Mesendoderm (in vitro differentiated cells): ENCODE data around the gene LMBR1.
"Not testable (repeated sequence)": the region's sequence is repeated elsewhere in the genome, so short reads cannot be mapped to it uniquely, and the experiment has no call there.

Experiments
- DNase-seq: peaks from one replicate; pipeline ENCODE4 v3.0.0; 2013
- H2AK5ac ChIP-seq: 2 replicates; pipeline ENCODE4 v1.6.1; 2013; ENCODE audit warnings: low read length, inconsistent platforms
- H2BK120ac ChIP-seq: 2 replicates; pipeline ENCODE4 v1.6.1; 2013; ENCODE audit warnings: low read depth, mild to moderate bottlenecking, low read length, moderate library complexity, mixed read lengths
- H2BK15ac ChIP-seq: replicated peaks from 2 replicates; pipeline ENCODE4 v1.6.1; 2013; ENCODE audit warnings: low read depth, mild to moderate bottlenecking, moderate library complexity
- H2BK5ac ChIP-seq: 2 replicates; pipeline ENCODE4 v1.6.1; 2013; ENCODE audit warnings: low read length, inconsistent platforms
- H3K18ac ChIP-seq: 2 replicates; pipeline ENCODE4 v1.6.1; 2013; ENCODE audit warnings: mild to moderate bottlenecking, low read length, mixed read lengths
- H3K23ac ChIP-seq: one replicate; pipeline ENCODE4 v1.6.1; 2013; ENCODE audit warnings: low read length
- H3K27ac ChIP-seq: 2 replicates; pipeline ENCODE4 v1.5.1; 2013; ENCODE audit warnings: low read depth, mild to moderate bottlenecking, inconsistent platforms, low read length, moderate library complexity
- H3K27me3 ChIP-seq: 2 replicates; pipeline ENCODE4 v1.6.1; 2013; ENCODE audit warnings: low read length, control low read depth, mild to moderate bottlenecking, inconsistent platforms; ENCODE audit not compliant: insufficient read depth, poor library complexity
- H3K36me3 ChIP-seq: 2 replicates; pipeline ENCODE4 v1.6.1; 2013; ENCODE audit warnings: low read length, inconsistent platforms; ENCODE audit not compliant: control insufficient read depth, insufficient read depth
- H3K4ac ChIP-seq: one replicate; pipeline ENCODE4 v1.6.1; 2013; ENCODE audit warnings: low read depth, mild to moderate bottlenecking, low read length, moderate library complexity
- H3K4me1 ChIP-seq: 2 replicates; pipeline ENCODE4 v1.6.1; 2013; ENCODE audit warnings: low read depth, low read length, inconsistent platforms; ENCODE audit not compliant: control insufficient read depth
- H3K4me2 ChIP-seq: 2 replicates; pipeline ENCODE4 v1.6.1; 2013; ENCODE audit warnings: low read length
- H3K4me3 ChIP-seq: 2 replicates; pipeline ENCODE4 v1.5.1; 2013; ENCODE audit warnings: mild to moderate bottlenecking, low read length
- H3K56ac ChIP-seq: one replicate; pipeline ENCODE4 v1.6.1; 2013; ENCODE audit warnings: low read length
- H3K79me1 ChIP-seq: 2 replicates; pipeline ENCODE4 v1.6.1; 2013; ENCODE audit warnings: low read length, inconsistent platforms
- H3K79me2 ChIP-seq: 2 replicates; pipeline ENCODE4 v1.6.1; 2013; ENCODE audit warnings: mild to moderate bottlenecking, low read length; ENCODE audit not compliant: control insufficient read depth, insufficient read depth
- H3K9ac ChIP-seq: 2 replicates; pipeline ENCODE4 v1.6.1; 2013; ENCODE audit warnings: low read length, inconsistent platforms
- H4K5ac ChIP-seq: one replicate; pipeline ENCODE4 v1.6.1; 2013; ENCODE audit warnings: low read length
- H4K8ac ChIP-seq: one replicate; pipeline ENCODE4 v1.6.1; 2013; ENCODE audit warnings: low read depth, mild to moderate bottlenecking, control low read depth, low read length, moderate library complexity
- WGBS: extraction: QIAGEN DNeasy Blood & Tissue Kit; methylation state at CpG from one replicate; pipeline ENCODE4 v1.1.7; 2013; ENCODE audit warnings: low lambda C conversion rate, missing lambda C conversion rate; ENCODE audit not compliant: insufficient coverage; ENCODE audit errors: extremely low coverage; 5-methylcytosine and 5-hydroxymethylcytosine counted together

The LMBR1 gene

DNA sequence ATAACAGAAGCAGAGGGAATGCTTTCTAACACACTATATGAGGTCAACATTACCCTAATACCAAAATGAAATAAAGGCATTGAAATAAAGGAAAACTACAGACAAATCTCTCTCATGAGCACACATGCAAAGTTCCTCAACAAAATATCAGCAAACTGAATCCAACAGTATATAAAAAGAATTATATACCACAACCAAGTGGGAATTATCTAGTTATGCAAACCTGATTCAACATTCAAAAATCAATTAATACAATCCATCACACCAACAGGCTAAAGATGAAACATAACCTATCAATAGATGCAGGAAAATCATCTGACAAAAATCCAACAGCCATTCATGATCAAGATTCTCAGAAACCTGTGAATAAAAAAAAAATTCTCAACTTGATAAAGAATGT lies 34.5 kb downstream of the LMBR1 start:
- no peak overlapping the region for H3K9ac ChIP-seq
- H3K18ac ChIP-seq: no peak overlapping the region
- H3K4me3 ChIP-seq: no peak overlapping the region
- peaks cover 9% of the 10 kb centered on the region for H3K79me1 ChIP-seq
- H3K4me1 ChIP-seq: no peaks in the 10 kb centered on the region
- H2BK5ac ChIP-seq: no peak overlapping the region
- no peak overlapping the region for H2BK15ac ChIP-seq
- no peak for DNase-seq
- no peak overlapping the region for H4K5ac ChIP-seq
- no peak overlapping the region for H3K56ac ChIP-seq
- H4K8ac ChIP-seq: no peak overlapping the region
- H3K4me2 ChIP-seq: no peak overlapping the region
- no peak overlapping the region for H3K27ac ChIP-seq
- H3K23ac ChIP-seq: no peak overlapping the region
- H3K4ac ChIP-seq: no peak overlapping the region
- H3K27me3 ChIP-seq: no peaks in the 10 kb centered on the region
- H3K36me3 ChIP-seq: no peaks in the 10 kb centered on the region
- peaks cover 9% of the 10 kb centered on the region for H3K79me2 ChIP-seq
- no peak overlapping the region for H2BK120ac ChIP-seq
- no peak overlapping the region for H2AK5ac ChIP-seq

DNA sequence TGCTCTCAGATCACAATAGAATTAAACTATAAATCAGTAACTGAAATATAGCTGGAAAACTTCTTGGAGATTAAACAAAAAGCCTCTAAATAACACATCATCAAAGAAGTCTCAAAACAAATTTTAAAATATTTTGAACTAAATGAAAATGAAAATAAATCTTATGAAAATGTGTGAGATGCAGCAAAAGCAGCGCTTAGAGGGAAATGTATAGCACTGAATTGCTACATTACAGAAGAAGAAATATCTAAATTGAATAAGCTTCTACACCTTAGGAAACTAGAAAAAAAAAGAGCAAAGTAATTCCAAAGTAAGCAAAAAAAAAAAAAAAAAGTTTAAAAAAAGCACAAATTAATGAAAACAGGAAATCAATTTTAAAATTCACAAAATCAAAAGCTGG lies 35.2 kb downstream of the LMBR1 start:
- H3K27me3 ChIP-seq: no peaks in the 10 kb centered on the region
- no peak for DNase-seq
- H3K4ac ChIP-seq: no peak overlapping the region
- WGBS: no CpG with 5 or more reads among the region's 1 CpG
- H3K23ac ChIP-seq: no peak overlapping the region
- H3K27ac ChIP-seq: no peak overlapping the region
- no peak overlapping the region for H3K56ac ChIP-seq
- H2BK120ac ChIP-seq: no peak overlapping the region
- no peak overlapping the region for H4K8ac ChIP-seq
- H3K18ac ChIP-seq: no peak overlapping the region
- no peak overlapping the region for H2BK5ac ChIP-seq
- H3K36me3 ChIP-seq: no peaks in the 10 kb centered on the region
- H2AK5ac ChIP-seq: no peak overlapping the region
- no peak overlapping the region for H3K4me2 ChIP-seq
- H3K4me3 ChIP-seq: no peak overlapping the region
- no peak overlapping the region for H3K9ac ChIP-seq
- peaks cover 9% of the 10 kb centered on the region for H3K79me2 ChIP-seq
- peaks cover 8% of the 10 kb centered on the region for H3K79me1 ChIP-seq
- H3K4me1 ChIP-seq: no peaks in the 10 kb centered on the region
- H2BK15ac ChIP-seq: no peak overlapping the region
- no peak overlapping the region for H4K5ac ChIP-seq

DNA sequence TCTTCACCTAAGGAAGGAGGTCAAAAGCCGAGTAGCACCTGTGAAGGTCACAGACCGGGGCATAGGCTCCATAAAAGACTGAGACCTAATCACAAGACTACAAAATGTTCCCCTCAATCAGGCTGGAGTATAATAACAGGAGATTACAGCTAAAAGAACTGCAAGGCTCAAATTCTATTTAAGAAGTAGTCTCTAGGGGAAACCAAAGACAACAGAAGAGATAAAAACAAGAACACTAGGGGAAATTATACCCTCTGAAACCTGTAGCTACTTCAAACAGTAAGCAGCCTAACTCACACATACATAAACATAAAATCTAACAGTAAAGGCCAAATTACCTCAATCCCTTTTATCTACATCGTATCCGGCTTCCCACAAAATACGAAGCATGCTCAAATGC lies 38.3 kb downstream of the LMBR1 start:
- no peak overlapping the region for H3K18ac ChIP-seq
- H3K27ac ChIP-seq: no peak overlapping the region
- H2BK15ac ChIP-seq: no peak overlapping the region
- no peak for DNase-seq
- H3K36me3 ChIP-seq: no peaks in the 10 kb centered on the region
- H3K9ac ChIP-seq: no peak overlapping the region
- H3K23ac ChIP-seq: no peak overlapping the region
- H3K79me1 ChIP-seq: peaks cover 7% of the 10 kb centered on the region
- WGBS: no CpG with 5 or more reads among the region's 5 CpGs
- no peak overlapping the region for H3K4me2 ChIP-seq
- no peak overlapping the region for H4K5ac ChIP-seq
- H3K27me3 ChIP-seq: no peaks in the 10 kb centered on the region
- no peak overlapping the region for H2BK5ac ChIP-seq
- no peak overlapping the region for H2AK5ac ChIP-seq
- no peak overlapping the region for H3K4me3 ChIP-seq
- H3K4ac ChIP-seq: no peak overlapping the region
- H3K56ac ChIP-seq: no peak overlapping the region
- H2BK120ac ChIP-seq: no peak overlapping the region
- peaks cover 8% of the 10 kb centered on the region for H3K79me2 ChIP-seq
- H4K8ac ChIP-seq: no peak overlapping the region
- no peaks in the 10 kb centered on the region for H3K4me1 ChIP-seq

DNA sequence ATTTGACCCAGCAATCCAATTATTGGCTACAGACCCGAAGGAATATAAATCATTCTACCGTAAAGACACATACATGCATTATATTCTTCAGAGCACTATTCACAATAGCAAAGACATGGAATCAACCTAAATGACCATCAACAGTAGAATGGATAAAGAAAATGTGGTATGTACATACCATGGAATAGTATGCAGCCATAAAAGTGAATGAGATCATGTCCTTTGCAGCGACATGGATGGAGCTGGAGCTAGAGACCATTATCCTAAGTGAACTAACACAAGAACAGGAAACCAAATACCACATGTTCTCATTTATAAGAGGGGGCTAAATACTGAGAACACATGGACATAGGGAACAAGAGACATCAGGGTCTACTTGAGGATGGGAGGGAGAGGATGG lies 44.0 kb downstream of the LMBR1 start:
- no peak overlapping the region for H2AK5ac ChIP-seq
- H3K4me2 ChIP-seq: no peak overlapping the region
- H3K56ac ChIP-seq: no peak overlapping the region
- H4K8ac ChIP-seq: no peak overlapping the region
- peaks cover 19% of the 10 kb centered on the region for H3K79me2 ChIP-seq
- no peaks in the 10 kb centered on the region for H3K36me3 ChIP-seq
- H4K5ac ChIP-seq: no peak overlapping the region
- no peak overlapping the region for H3K18ac ChIP-seq
- no peak for DNase-seq
- H3K27ac ChIP-seq: no peak overlapping the region
- H3K4me1 ChIP-seq: no peaks in the 10 kb centered on the region
- H2BK120ac ChIP-seq: no peak overlapping the region
- H3K9ac ChIP-seq: no peak overlapping the region
- H3K79me1 ChIP-seq: peaks cover 10% of the 10 kb centered on the region
- H3K27me3 ChIP-seq: no peaks in the 10 kb centered on the region
- H2BK15ac ChIP-seq: no peak overlapping the region
- no peak overlapping the region for H3K23ac ChIP-seq
- H3K4me3 ChIP-seq: no peak overlapping the region
- no CpG with 5 or more reads among the region's 3 CpGs for WGBS
- H3K4ac ChIP-seq: no peak overlapping the region
- no peak overlapping the region for H2BK5ac ChIP-seq

DNA sequence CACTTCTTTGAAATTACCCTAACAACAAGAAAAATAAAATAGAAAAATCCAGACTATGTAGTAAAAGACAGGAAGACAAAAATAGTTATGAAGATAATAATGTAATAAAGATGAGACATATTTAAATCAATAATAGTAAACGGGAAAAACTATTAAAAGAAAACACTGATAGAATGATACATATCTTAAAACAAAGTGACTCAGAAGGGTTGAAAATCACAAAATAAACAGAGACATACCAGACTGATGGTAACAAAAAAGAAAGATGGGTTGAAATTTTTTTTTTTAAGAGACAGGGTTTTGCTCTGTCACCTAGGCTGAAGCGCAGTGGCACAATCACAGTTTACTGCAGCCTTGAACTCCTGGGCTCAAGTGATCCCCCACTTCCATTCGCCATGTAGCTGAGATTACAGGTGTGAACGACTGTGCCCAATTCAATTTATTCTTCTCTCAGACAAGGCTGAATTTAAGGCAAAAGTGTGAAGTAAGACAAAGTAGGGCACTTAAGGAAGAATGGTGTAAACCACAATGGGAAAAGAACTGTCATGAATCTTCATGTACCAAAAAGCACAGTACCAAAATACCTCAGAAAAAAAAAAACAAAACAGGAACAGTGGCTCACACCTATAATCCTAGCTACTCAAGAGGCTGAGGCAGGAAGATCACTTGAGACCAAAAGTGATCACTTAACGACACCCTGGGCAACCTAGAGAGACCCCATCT lies 47.4 kb downstream of the LMBR1 start:
- Histone ChIP-seq H3K9ac (no peak overlapping the region), H3K27me3 (no peaks in the 10 kb centered on the region), H2AK5ac (no peak overlapping the region), H3K56ac (no peak overlapping the region), H2BK120ac (no peak overlapping the region), H3K23ac (no peak overlapping the region), H3K36me3 (no peaks in the 10 kb centered on the region), H2BK15ac (no peak overlapping the region), H4K8ac (no peak overlapping the region), H3K4me2 (no peak overlapping the region), H3K4me3 (no peak overlapping the region), H3K18ac (no peak overlapping the region), H3K27ac (no peak overlapping the region), H2BK5ac (no peak overlapping the region), H3K4me1 (peaks cover 4% of the 10 kb centered on the region), H3K79me1 (peaks cover 18% of the 10 kb centered on the region), H3K4ac (no peak overlapping the region), H4K5ac (no peak overlapping the region), H3K79me2 (peaks cover 19% of the 10 kb centered on the region)
- WGBS: 100% methylated on average over 1 of the region's 5 CpGs
- peak; percentile 8 for DNase-seq

DNA sequence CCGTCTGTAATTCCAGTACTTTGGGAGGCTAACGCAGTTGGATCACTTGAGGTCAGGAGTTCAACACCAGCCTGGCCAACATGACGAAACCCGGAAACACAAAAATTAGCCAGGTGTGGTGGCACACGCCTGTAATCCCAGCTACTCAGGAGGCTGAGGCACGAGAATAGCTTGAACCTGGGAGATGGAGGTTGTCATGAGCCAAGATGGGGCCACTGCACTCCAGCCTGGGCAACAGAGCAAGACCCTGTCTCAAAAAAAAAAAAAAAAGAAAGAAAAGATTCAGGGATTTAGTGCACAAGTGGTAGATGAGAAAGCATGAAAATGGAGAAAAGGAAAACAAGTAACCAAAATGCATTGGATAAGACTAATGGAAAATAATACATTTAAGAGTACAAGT lies 49.4 kb downstream of the LMBR1 start:
- H3K4me3 ChIP-seq, H2BK5ac ChIP-seq: not testable (repeated sequence)
- no CpG with 5 or more reads among the region's 6 CpGs for WGBS

More for the DNA sequence above, 49.4 kb downstream of the LMBR1 start:
- not testable (repeated sequence) for H3K18ac ChIP-seq, H3K36me3 ChIP-seq, H2AK5ac ChIP-seq, H4K8ac ChIP-seq, H2BK120ac ChIP-seq, H3K27me3 ChIP-seq, H3K4me2 ChIP-seq, H3K56ac ChIP-seq, H3K9ac ChIP-seq, H2BK15ac ChIP-seq, H3K4ac ChIP-seq, H3K4me1 ChIP-seq, H4K5ac ChIP-seq, DNase-seq, H3K27ac ChIP-seq, H3K23ac ChIP-seq
- Histone ChIP-seq H3K79me1 (peaks cover 20% of the 10 kb centered on the region), H3K79me2 (peaks cover 19% of the 10 kb centered on the region)
